GM23338 (cell line): ENCODE measurements around the gene CLDN9.

Experiments
- CREB1 ChIP-seq: fragments of 250-450 bp; sonication (Bioruptor Pico); IDR thresholded peaks from 2 replicates; pipeline ENCODE4 v1.5.0; 2020; ENCODE audit warnings: low read depth, mild to moderate bottlenecking, moderate library complexity
- CTCF ChIP-seq, 2 experiments: fragments of 200-600 bp in 1 of 2; sonication (generic) in 1 of 2; conservative IDR thresholded peaks; 2 replicates each; pipeline versions ENCODE4 v1.5.1 to v1.6.1; 2016 to 2017; ENCODE audit warnings: antibody characterized with exemption in 2 of 2, low read depth in 2 of 2, mild to moderate bottlenecking in 2 of 2, moderate library complexity in 1 of 2
- ETS1 ChIP-seq: IDR thresholded peaks from 2 replicates; pipeline ENCODE4 v1.6.1; 2016; ENCODE audit warnings: antibody characterized with exemption
- EZH2 ChIP-seq: fragments of 200-600 bp; sonication (generic); IDR thresholded peaks from one replicate; pipeline ENCODE4 v1.8.0; 2017; ENCODE audit warnings: antibody characterized with exemption, mild to moderate bottlenecking, low read depth; ENCODE audit not compliant: unreplicated experiment
- EZH2phosphoT487 ChIP-seq: fragments of 200-600 bp; sonication (generic); IDR thresholded peaks from one replicate; pipeline ENCODE4 v1.8.1; 2018; ENCODE audit warnings: antibody characterized with exemption; ENCODE audit not compliant: unreplicated experiment
- JUNB ChIP-seq: IDR thresholded peaks from one replicate; pipeline ENCODE4 v1.6.1; 2016; ENCODE audit warnings: antibody characterized with exemption; ENCODE audit not compliant: unreplicated experiment
- NANOG ChIP-seq: IDR thresholded peaks from 2 replicates; pipeline ENCODE4 v1.6.1; 2016; ENCODE audit warnings: antibody characterized with exemption, borderline replicate concordance
- POLR2AphosphoS5 ChIP-seq: IDR thresholded peaks from 2 replicates; pipeline ENCODE4 v1.6.1; 2016; ENCODE audit warnings: antibody characterized with exemption, low read depth
- REST ChIP-seq: IDR thresholded peaks from one replicate; pipeline ENCODE4 v1.6.1; 2018; ENCODE audit warnings: antibody characterized with exemption; ENCODE audit not compliant: unreplicated experiment
- ZNF114 ChIP-seq: fragments of 250-450 bp; sonication (Bioruptor Pico); IDR thresholded peaks from 2 replicates; pipeline ENCODE4 v1.5.0; 2020; ENCODE audit warnings: mild to moderate bottlenecking, moderate library complexity
- ZNF331 ChIP-seq: fragments of 250-450 bp; sonication (Bioruptor Pico); IDR thresholded peaks from 2 replicates; pipeline ENCODE4 v1.5.0; 2020; ENCODE audit warnings: low read depth, mild to moderate bottlenecking, moderate library complexity
- ZNF462 ChIP-seq: fragments of 250-450 bp; sonication (Bioruptor Pico); IDR thresholded peaks from 2 replicates; pipeline ENCODE4 v1.5.0; 2020; ENCODE audit warnings: mild to moderate bottlenecking, moderate library complexity

GRCh38 chr16:3015865-3016521 is 3.3 kb downstream of the CLDN9 start:
- no peak for TF ChIP-seq CTCF (conservative IDR thresholded peaks at IDR 0.05; ENCODE audit: low read depth in 2 of 2)
- TF ChIP-seq POLR2AphosphoS5 = no peak
- TF ChIP-seq CREB1 (CRISPR knock-in tag) = no peak
- TF ChIP-seq EZH2 = no peak
- no peak for TF ChIP-seq REST
- no peak for TF ChIP-seq EZH2phosphoT487
- no peak for TF ChIP-seq ZNF114 (CRISPR knock-in tag)
- no peak for TF ChIP-seq JUNB
- TF ChIP-seq NANOG = no peak
- TF ChIP-seq ETS1 = no peak
- no peak for TF ChIP-seq ZNF462 (CRISPR knock-in tag)
- no peak for TF ChIP-seq ZNF331 (CRISPR knock-in tag)
